Body of pancreas (tissue), 4 donors: ENCODE results near the gene RUNX2. TPM values are rescaled to one million over a fixed set of nuclear protein-coding genes. Genes with fewer than 3 reads are reported as not detected.

Source experiments
- ATAC-seq: fragments of 150-250 bp; one replicate; pipeline ENCODE4 v1.9.1; 2016
- DNase-seq, 4 donors: peaks; one replicate each; pipeline ENCODE4 v3.0.0-alpha.2; 2019
- H3K27ac ChIP-seq, 4 donors: fragments of 200-600 bp; sonication (generic); 1 replicate in 3 of 4; 2 replicates in 1 of 4; pipeline versions ENCODE4 v1.5.1 to v1.6.1; 2016 to 2019; ENCODE audit warnings: mild to moderate bottlenecking in 1 of 4, mixed read lengths in 1 of 4, moderate library complexity in 1 of 4
- H3K27me3 ChIP-seq, 2 donors: fragments of 200-600 bp; sonication (generic); one replicate each; pipeline ENCODE4 v1.6.0; 2016; ENCODE audit warnings: mild to moderate bottlenecking in 1 of 2
- H3K36me3 ChIP-seq, 2 donors: fragments of 200-600 bp; sonication (generic); replicated peaks in 1 of 2; 2 replicates each; pipeline ENCODE4 v1.5.1; 2016; ENCODE audit warnings: low read depth in 2 of 2; ENCODE audit not compliant: insufficient read depth in 1 of 2
- H3K4me1 ChIP-seq: fragments of 200-600 bp; sonication (generic); one replicate; pipeline ENCODE4 v1.6.0; 2016
- H3K4me3 ChIP-seq, 2 donors: fragments of 200-600 bp; sonication (generic); 1 replicate in 1 of 2; 2 replicates in 1 of 2; pipeline ENCODE4 v1.5.1; 2016 to 2019
- H3K9me3 ChIP-seq, 3 donors: fragments of 200-600 bp; sonication (generic); 1 replicate in 2 of 3; 2 replicates in 1 of 3; pipeline ENCODE4 v1.5.1; 2016
- POLR2A ChIP-seq, 3 donors: fragments of 450-650 bp; IDR thresholded peaks; one replicate each; pipeline ENCODE4 v1.6.1; 2016; ENCODE audit warnings: antibody characterized with exemption in 3 of 3, mild to moderate bottlenecking in 2 of 3
- WGBS, 2 donors: methylation state at CpG; one replicate each; pipeline ENCODE4 v1.1.5; 2017; 5-methylcytosine and 5-hydroxymethylcytosine counted together
- intact Hi-C: fragments of 100-400 bp; cut with DNase I; formaldehyde crosslinking; loops from one replicate; pipeline ENCODE4 v1.15.1; 2023
- total RNA-seq, 2 donors: library from RNA; depleted of rRNA; stranded (reverse); fragments of >200 nt; gene quantifications; one replicate each; pipeline ENCODE4 v1.1.0, GENCODE V29; 2016
- TF ChIP-seq, protein P1 (sequence below), 7 experiments: fragments of 450-650 bp in 4 of 7; fragments of 200-600 bp in 3 of 7; sonication (generic) in 3 of 7; IDR thresholded peaks; one replicate each; pipeline ENCODE4 v1.5.1; 2016 to 2019; ENCODE audit warnings: antibody characterized with exemption in 7 of 7

Gene RUNX2
- total RNA-seq, 2 donors from 2014 or later, result 0.33 to 1.0 TPM

GRCh38 chr6:45494416-45495135 lies 166.4 kb downstream of the RUNX2 start:
- 71 to 77% methylated on average over 3 of the region's 3 CpGs for WGBS, 2 donors
- H3K36me3 ChIP-seq, result no peaks in the 10 kb centered on the region
- DNase-seq, result no peak
- no peaks in the 10 kb centered on the region for H3K27me3 ChIP-seq
- no peaks in the 10 kb centered on the region for H3K9me3 ChIP-seq
- no peak for ATAC-seq
- H3K4me1 ChIP-seq, result no peaks in the 10 kb centered on the region
- intact Hi-C loops, result no loop called here
- TF ChIP-seq POLR2A (IDR thresholded peaks at IDR 0.05), result no peak
- TF ChIP-seq, protein P1, sequence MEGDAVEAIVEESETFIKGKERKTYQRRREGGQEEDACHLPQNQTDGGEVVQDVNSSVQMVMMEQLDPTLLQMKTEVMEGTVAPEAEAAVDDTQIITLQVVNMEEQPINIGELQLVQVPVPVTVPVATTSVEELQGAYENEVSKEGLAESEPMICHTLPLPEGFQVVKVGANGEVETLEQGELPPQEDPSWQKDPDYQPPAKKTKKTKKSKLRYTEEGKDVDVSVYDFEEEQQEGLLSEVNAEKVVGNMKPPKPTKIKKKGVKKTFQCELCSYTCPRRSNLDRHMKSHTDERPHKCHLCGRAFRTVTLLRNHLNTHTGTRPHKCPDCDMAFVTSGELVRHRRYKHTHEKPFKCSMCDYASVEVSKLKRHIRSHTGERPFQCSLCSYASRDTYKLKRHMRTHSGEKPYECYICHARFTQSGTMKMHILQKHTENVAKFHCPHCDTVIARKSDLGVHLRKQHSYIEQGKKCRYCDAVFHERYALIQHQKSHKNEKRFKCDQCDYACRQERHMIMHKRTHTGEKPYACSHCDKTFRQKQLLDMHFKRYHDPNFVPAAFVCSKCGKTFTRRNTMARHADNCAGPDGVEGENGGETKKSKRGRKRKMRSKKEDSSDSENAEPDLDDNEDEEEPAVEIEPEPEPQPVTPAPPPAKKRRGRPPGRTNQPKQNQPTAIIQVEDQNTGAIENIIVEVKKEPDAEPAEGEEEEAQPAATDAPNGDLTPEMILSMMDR (IDR thresholded peaks at IDR 0.05), result no peak
- no peak overlapping the region for H3K4me3 ChIP-seq
- H3K27ac ChIP-seq, result no peak overlapping the region

DNA sequence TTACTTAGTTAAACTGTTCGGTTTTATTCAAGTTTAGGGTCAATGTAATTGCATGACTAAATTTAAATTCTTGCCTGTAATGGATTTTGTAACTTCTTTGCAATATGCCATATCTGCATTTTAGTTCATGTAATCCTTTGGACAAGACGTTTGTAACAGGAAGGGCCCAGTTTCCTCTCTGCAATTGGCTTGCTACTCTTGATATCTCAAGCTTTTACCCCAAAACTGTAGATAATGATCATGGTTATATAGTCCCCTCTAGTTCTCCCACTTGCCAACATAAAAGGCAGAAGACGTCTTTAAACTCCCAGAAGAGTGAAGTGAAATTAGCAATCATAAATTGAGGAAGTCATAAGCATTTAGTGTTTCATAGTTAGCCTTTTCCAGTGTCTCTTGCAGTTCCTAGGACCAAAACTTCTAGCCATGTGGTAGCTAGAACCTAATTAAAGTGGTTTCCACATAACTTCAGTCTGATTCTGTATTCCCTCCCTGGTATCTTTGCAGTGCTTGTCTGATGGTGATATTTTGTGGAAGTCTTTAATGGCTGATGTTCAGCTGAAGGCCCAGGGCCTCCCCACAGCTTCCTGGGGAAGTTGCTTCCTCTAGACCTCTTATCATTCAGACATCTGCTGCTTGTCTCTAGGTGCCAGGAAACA lies 167.4 kb downstream of the RUNX2 start:
- Histone ChIP-seq H3K27me3 (no peaks in the 10 kb centered on the region), H3K4me1 (no peaks in the 10 kb centered on the region), H3K27ac (no peak overlapping the region), H3K36me3 (no peaks in the 10 kb centered on the region), H3K4me3 (no peak overlapping the region), H3K9me3 (no peaks in the 10 kb centered on the region)
- DNase-seq (no peak), ATAC-seq (no peak)
- intact Hi-C loops, result no loop called here
- TF ChIP-seq POLR2A (IDR thresholded peaks at IDR 0.05), result no peak
- TF ChIP-seq, protein P1 (IDR thresholded peaks at IDR 0.05), result no peak
- WGBS, 2 donors, result 52 to 54% methylated on average over 3 of the region's 3 CpGs

- Histone ChIP-seq H3K4me1 (no peaks in the 10 kb centered on the region), H3K9me3 (no peaks in the 10 kb centered on the region), H3K27ac (no peak overlapping the region), H3K27me3 (no peaks in the 10 kb centered on the region), H3K36me3 (no peaks in the 10 kb centered on the region), H3K4me3 (no peak overlapping the region)
- intact Hi-C loops, result no loop called here
- ATAC-seq, result no peak
- TF ChIP-seq, protein P1 (IDR thresholded peaks at IDR 0.05), result no peak
- no peak for DNase-seq
- 69 to 90% methylated on average over 6 of the region's 6 CpGs for WGBS, 2 donors
These were observed 167.9 kb downstream of the RUNX2 start for GRCh38 chr6:45496085-45496433.

DNA sequence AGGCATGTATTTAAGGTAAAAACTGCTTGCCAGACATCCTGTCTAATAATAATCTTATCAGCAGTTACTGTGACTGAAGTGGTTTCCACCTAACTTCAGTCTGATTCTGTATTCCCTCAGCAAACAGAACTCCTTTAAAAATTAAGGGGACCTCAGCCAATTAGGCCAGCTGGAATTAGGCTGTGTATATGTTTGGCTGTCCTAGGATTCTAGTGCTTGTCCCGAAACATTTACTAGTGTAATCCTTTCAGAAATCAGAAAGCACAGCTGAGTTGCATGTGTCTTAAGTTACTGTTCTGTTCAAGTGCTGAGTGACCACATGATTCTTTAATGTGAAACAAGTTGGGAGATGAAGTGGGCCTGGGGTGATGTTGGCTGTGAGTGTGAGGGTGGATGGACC lies 170.5 kb downstream of the RUNX2 start:
- intact Hi-C loops, result no loop called here
- WGBS, 2 donors, result 53 to 74% methylated on average over 1 of the region's 1 CpG
- TF ChIP-seq POLR2A (IDR thresholded peaks at IDR 0.05), result no peak
- TF ChIP-seq, protein P1 (IDR thresholded peaks at IDR 0.05), result no peak
- H3K4me1 ChIP-seq, result no peaks in the 10 kb centered on the region
- no peaks in the 10 kb centered on the region for H3K9me3 ChIP-seq
- DNase-seq, result no peak
- H3K27me3 ChIP-seq, result no peaks in the 10 kb centered on the region
- no peaks in the 10 kb centered on the region for H3K36me3 ChIP-seq
- no peak overlapping the region for H3K27ac ChIP-seq
- no peak overlapping the region for H3K4me3 ChIP-seq
- ATAC-seq, result no peak
